Fibroblast of lung (primary cell): ENCODE data around the gene SAMD11.

Source experiments
- EZH2 ChIP-seq: IDR thresholded peaks from 2 replicates; pipeline ENCODE4 v1.5.1; 2012; ENCODE audit warnings: low read length, control low read depth, mild to moderate bottlenecking; ENCODE audit errors: missing control alignments
- TF ChIP-seq, protein P1 (sequence below), 2 donors: IDR thresholded peaks in 1 of 2; conservative IDR thresholded peaks in 1 of 2; 1 replicate in 1 of 2; 2 replicates in 1 of 2; pipeline ENCODE4 v1.5.1; 2011 to 2012; ENCODE audit warnings: low read length in 2 of 2, control low read depth in 1 of 2, inconsistent platforms in 1 of 2, low read depth in 1 of 2, mild to moderate bottlenecking in 1 of 2

GRCh38 chr1:910881-911721, 12.6 kb upstream of the SAMD11 start:
- TF ChIP-seq, protein P1, sequence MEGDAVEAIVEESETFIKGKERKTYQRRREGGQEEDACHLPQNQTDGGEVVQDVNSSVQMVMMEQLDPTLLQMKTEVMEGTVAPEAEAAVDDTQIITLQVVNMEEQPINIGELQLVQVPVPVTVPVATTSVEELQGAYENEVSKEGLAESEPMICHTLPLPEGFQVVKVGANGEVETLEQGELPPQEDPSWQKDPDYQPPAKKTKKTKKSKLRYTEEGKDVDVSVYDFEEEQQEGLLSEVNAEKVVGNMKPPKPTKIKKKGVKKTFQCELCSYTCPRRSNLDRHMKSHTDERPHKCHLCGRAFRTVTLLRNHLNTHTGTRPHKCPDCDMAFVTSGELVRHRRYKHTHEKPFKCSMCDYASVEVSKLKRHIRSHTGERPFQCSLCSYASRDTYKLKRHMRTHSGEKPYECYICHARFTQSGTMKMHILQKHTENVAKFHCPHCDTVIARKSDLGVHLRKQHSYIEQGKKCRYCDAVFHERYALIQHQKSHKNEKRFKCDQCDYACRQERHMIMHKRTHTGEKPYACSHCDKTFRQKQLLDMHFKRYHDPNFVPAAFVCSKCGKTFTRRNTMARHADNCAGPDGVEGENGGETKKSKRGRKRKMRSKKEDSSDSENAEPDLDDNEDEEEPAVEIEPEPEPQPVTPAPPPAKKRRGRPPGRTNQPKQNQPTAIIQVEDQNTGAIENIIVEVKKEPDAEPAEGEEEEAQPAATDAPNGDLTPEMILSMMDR (conservative IDR thresholded peaks at IDR 0.05 in 1 of 2, IDR thresholded peaks at IDR 0.05 in 1 of 2; ENCODE audit: low read depth in 1 of 2, low read length in 2 of 2): no peak
- peak; percentile 15 for TF ChIP-seq EZH2
